Skin of body (tissue), 2 donors: ENCODE results near the gene GDAP1L1. TPM values are rescaled to one million over a fixed set of nuclear protein-coding genes. Genes with fewer than 3 reads are reported as not detected.
"Not testable (repeated sequence)": the region's sequence is repeated elsewhere in the genome, so short reads cannot be mapped to it uniquely, and the experiment has no call there.

Source experiments
- DNase-seq: peaks from one replicate; lab custom pipeline; 2025; lab: John Stamatoyannopoulos, UW
- total RNA-seq: library from RNA; depleted of rRNA; stranded (reverse); fragments of >200 nt; gene quantifications from one replicate; pipeline ENCODE4 v1.2.3, GENCODE V29; 2014

The GDAP1L1 gene
- total RNA-seq, 1 donor from 2014 or later = 0.20 TPM

DNA sequence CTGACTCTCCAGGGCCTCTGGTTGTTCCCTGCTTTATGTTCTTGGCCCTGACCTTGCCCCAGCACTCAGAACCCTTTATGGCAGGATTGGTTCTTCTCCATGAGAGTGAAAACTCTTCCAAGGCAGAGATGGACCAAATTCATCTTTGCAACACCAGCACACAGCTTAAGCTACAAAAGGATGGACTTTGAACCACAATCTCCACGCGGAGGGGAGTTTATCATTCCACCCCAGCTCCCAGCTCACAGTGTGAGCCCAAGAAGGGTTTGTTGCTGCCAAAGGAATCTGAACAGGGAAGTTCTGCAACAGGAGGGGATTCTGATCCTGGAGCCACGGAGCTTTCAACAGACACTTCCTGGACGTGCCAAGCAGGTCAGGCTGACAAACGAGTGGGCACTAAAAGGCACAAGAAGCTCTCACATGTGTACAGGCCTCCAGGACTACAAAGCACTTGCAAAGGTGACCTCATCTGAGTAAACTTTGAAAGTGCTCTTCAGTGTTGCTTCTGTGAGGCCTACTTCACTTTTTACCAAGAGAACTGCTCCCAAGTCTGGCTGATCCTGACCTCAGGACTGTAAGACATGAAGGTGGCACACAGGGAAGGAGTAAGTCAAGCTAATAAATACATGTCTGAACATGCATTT lies 55.0 kb downstream of the GDAP1L1 start:
- DNase-seq = no peak

DNA sequence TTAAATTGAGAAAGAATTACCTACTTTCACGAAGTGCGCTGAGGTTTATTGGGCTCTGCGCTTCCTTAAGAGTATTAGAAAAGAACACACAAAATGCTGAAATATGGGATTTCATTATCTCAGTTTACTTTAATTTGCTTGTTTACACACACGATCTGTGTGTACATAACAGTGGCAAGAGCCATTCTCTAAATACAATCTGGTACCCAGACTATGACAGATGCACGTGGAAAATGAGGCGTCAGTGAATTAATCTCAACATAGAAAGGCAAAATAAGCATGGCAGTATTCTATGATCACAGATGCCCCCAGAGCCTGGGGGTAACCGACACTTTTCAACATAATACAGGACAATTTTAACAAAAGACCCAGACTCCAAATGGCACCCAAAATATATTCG lies 55.6 kb downstream of the GDAP1L1 start:
- no peak for DNase-seq

DNA sequence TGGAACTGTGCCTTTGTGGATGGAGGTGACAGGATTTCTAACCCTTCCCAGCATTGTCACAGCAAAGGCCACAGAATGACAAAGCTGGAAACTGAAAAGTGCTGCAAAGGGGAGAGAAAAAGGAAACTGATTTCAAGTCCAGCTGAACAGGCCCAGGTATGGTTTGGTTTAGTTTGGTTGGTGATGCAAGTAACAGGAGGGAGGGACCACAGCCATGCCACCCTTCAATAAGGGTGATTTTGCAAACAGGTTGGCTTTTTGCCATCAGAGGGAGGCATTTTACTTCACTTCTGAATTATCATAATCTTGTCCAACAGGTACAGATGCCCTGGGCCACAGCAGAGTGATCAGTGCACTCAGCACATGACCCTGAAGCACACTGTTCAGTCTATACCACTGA lies 57.3 kb downstream of the GDAP1L1 start:
- DNase-seq = no peak

DNA sequence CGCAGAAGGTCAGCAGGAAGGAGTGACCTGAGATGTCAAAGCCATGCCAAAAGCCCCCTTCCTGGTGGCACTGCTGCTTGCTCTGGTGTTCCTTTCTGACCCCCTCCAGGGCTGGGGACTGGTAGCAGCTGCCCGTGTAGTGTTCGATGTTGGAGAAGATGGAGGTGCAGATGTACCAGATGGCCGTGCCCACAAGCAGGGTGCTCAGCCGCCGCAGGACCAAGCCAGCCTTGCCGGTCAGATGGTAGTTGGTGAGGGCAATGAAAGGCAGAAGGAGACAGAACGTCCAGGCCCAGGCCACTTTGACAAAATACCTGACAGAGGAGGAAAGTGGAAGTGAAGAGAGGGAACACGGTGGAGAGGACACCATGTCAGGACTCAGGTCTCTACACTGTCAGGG lies 59.8 kb downstream of the GDAP1L1 start:
- DNase-seq = no peak

DNA sequence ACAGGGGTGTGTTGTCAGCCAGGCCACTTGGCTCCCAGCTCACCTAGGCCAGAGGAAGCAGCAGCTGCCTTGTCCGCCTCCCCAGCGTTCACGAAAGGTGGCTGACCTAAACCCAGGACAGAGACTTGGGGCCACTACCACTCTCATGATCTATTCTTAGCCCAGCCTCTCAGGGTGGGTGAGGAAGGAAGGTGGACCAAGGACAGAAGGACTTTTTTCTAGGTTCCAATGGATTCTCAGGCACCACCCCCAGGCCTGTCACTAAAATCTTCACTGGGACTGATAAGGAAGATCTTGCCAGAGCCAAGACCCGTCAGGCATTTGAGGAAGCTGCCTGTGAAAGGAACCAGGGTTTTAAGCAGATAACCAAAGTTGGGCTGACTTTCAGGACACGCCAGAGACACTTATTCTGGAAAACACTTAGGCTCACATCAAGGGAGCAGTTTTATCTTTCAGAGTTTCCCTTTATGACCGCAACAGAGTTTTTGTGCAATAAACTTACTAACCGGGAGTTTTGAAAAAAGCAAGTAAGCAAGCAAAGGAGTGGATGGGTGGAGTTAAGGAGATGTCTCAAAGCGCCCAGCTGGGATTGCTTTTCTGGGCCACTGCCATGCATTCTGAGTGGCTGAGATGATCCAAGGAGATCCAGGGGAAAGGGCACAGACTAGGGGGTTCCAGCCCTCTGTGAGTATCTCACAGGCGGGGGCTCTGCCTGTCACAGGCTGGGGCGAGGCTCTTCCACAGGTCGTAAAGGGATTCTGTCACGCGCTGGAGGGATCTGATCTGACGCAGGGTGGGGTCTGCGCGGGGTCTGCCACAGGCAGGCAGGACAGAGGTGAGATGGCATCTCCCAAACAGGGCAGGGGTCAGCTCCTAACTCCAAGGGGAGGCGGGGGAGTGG lies 62.9 kb downstream of the GDAP1L1 start:
- peak; percentile 17 for DNase-seq

DNA sequence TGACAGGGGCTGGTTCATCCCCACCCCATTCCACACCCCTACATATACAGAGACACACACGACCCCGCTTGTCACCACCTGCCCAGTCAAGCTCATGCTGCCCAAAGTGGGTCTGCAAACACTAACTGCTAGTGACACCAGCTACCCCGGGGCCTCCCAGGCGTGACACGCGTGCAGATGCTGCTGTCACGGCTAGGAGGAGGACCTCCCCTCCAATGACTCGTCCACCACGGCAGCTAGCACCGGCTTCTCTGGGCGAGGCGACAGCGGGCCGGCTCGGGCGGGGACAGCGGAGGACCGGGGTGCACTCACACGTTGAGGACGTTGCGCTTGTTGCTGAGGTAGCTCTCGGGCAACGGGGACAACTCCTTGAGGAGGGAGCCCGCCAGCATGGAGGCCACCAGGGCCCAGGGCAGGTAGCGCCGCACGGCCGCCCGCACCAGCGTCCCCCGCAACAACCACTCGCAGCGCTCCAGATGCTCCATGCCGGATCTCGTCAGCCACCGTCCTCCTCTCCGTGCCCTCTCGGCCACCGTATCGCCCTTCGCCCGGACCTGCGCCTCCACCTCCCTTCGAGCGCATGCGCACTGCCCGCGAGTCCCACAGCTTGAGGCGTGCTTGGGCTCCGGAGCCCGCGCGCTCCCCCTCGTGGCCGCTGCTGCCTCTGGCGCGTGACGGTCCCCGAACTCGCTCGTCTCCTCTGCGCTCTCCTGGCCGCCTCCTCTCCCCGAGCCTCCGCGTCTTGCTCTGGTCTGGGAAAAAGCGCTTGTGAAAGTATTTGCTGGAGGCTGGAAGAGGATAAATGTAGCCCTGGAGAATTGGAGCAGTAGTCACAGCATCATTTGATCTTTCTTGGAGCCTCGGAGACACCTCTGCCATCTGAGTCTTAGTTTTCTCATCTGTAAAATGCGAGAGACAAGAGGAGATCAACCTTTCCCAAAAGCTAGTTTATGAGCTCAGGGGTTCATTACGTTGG lies 63.8 kb downstream of the GDAP1L1 start, which contains the start of gene FITM2:
Gene FITM2 (minus strand): TSS at position 539 of the 976 bp plus-strand sequence. CDS start 54 bp downstream, at position 485.
- DNase-seq = peak; percentile 93

DNA sequence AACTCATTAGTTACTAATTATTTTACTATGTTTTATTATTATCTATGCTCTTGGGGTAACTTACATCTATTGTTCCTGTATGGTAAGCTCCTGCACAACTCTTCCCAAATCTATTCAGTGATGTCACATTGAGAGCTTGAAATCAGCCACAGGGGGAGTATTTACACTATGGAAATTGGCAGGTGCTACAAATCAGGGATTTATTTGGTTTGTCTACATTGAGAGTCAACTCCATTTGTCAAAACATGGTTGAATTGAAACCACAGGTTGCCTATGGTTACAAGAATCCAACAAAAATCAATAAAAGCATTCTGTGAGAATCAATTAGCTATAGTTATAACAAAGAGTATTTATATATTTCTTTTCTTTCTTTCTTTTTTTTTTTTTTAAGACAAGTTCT lies 67.8 kb downstream of the GDAP1L1 start:
- no peak for DNase-seq

DNA sequence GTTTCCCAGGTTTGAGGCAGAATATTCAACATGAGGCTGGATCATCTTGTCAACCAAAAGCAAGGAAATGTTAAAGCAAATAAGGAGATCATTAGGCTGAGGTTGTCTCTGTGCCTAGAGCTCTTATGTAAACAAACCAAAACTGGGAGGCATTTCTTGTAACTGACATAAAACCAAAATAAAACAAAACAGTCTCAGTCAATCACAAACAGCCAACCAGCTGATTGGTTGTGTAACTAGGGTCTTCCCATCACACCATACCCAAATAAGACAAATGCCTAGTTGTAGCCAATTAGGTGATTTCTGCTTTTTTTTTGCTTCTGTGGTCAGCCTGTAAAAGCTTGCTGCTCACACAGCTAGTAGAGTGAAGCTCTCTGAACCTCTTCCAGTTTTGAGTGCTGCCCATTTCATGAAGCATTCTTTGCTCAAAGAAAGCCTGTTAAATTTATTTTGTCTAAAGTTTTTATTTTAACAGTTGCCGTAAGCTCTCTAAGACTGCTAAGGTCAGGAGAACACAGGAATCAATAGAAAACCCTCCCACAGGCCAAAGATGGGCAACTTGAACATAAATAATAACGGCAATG lies 72.8 kb downstream of the GDAP1L1 start:
- no peak for DNase-seq

DNA sequence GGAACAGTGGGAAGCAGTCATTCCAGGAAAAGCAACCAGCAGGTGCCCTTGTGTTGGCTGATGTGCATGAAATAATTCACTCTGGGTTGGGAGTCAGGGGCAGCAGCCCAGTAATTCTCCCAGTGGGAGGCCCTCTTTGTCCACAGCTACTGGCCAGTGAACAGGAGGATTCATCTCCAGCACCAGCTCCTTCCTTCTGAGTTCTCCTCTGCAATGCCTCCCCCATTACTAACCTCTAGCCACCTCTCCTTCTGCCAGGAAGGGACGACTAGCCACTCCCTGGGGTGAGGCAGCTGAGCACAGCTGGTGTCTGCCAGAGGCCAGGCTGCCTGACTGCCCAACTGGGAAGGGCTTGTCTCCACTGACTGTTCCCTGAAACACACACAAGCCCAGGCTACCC lies 77.2 kb downstream of the GDAP1L1 start:
- DNase-seq = no peak

DNA sequence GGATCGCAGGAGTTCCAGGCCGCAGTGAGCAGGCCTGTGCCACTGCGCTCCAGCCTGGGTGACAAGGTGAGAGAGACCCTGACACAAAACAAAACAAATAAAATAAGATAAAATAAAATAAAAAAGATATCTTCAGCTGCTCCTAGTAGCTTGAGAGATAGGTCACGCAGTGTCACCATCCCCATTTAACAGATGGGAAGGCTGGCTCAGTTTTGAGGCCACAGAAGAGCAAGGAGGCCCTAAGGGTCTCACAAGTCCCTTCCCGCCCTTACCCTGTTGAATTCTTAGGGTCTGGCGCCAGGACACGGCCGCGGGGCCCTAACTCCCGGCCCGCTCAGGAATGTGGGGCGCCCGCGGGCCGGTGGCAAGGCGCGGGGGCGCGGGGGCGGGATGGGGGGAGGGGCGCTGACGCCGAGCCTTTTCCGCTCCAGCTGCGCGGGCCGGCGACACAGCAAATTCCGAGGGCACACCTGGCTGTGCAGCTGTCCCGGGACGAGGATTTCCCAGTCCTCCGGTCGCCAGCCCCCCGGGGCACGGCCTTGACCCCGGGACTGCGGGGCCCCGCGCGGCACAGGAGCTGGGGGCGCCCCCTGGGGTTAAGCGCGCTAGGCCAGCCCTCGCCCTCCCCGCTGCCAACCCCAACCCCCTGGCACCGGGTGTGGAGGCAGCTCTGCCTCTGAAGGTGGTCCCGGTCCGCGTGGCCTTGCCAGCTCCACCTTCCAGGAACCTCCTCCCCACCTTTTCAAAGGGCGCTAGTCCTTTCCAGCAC lies 79.5 kb downstream of the GDAP1L1 start:
- no peak for DNase-seq

DNA sequence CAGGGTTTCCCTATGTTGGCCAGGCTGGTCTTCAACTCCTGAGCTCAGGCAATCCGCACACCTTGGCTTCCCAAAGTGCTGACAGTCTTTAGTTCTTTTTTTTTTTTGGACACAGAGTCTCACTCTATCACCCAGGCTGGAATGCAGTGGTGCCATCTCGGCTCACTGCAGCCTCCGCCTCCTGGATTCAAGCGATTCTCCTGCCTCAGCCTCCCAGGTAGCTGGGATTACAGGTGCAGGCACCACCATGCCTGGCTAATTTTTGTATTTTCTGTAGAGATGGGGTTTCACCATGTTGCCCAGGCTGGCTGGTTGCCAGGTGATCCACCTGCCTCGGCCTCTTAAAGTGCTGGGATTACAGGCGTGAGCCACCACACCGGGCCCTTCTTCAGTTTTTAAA lies 80.6 kb downstream of the GDAP1L1 start:
- DNase-seq = not testable (repeated sequence)

DNA sequence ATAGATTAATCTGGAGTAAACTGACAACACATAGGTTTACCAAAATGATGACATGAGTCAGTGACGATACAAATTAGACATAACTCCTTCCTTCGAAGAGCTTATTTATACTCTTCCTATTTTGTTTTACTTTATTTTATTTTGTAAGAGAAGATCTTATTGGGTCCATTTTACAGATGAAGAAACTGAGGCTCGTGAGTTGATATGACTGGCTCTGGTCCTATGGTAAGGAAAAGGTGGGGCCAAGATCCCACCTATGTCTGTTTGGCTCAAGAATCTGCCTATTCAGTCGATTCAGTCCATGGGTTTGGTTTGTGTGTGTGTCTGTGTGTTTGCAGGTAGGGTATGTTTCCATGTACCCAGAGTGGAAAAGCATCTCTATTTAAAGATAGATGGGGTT lies 81.3 kb downstream of the GDAP1L1 start:
- DNase-seq = no peak

Other genes with a start within 250 kb of the GDAP1L1 start
- 11.3 TPM for gene JPH2, start 60.1 kb upstream of the GDAP1L1 start, total RNA-seq
- gene OSER1, start 36.5 kb upstream of the GDAP1L1 start, total RNA-seq = 29.7 TPM
- gene FITM2, start 63.9 kb downstream of the GDAP1L1 start, total RNA-seq = 7.4 TPM
- not detected for gene R3HDML, start 89.7 kb downstream of the GDAP1L1 start, total RNA-seq
- 0.10 TPM for gene HNF4A, start 108.4 kb downstream of the GDAP1L1 start, total RNA-seq
- 6.2 TPM for gene TTPAL, start 228.6 kb downstream of the GDAP1L1 start, total RNA-seq